Lower leg skin (tissue), 4 donors: ENCODE data around the gene ADORA2B. TPM values are rescaled to one million over a fixed set of nuclear protein-coding genes. Genes with fewer than 3 reads are reported as not detected.

Experiments
- DNase-seq, 2 donors: peaks; one replicate each; pipeline ENCODE4 v3.0.0-alpha.2; 2019; ENCODE audit warnings: low spot score in 2 of 2
- H3K4me3 ChIP-seq: fragments of 200-600 bp; sonication (generic); 2 replicates; pipeline ENCODE4 v1.5.1; 2017; ENCODE audit warnings: mild to moderate bottlenecking, low read depth; ENCODE audit not compliant: poor library complexity, severe bottlenecking
- POLR2A ChIP-seq, 2 donors: fragments of 450-650 bp; IDR thresholded peaks; one replicate each; pipeline ENCODE4 v1.6.1; 2016 to 2017; ENCODE audit warnings: antibody characterized with exemption in 2 of 2, mild to moderate bottlenecking in 1 of 2, moderate library complexity in 1 of 2
- WGBS, 2 donors: methylation state at CpG; one replicate each; pipeline ENCODE4 v1.1.5; 2018; 5-methylcytosine and 5-hydroxymethylcytosine counted together
- intact Hi-C: fragments of 100-400 bp; cut with DNase I; formaldehyde crosslinking; loops from one replicate; pipeline ENCODE4 v1.15.0; 2023; ENCODE audit warnings: low total_unique reads
- total RNA-seq, 4 donors: library from RNA; depleted of rRNA; stranded (reverse); fragments of >200 nt; gene quantifications; one replicate each; pipeline ENCODE4 v1.1.0, GENCODE V29; 2016
- TF ChIP-seq, protein P1 (sequence below), 3 donors: fragments of 450-650 bp; IDR thresholded peaks; one replicate each; pipeline ENCODE4 v1.5.1; 2016; ENCODE audit warnings: antibody characterized with exemption in 3 of 3, mild to moderate bottlenecking in 3 of 3, moderate library complexity in 2 of 3

The ADORA2B gene
- total RNA-seq, 4 donors from 2014 or later = 21.2 to 37.0 (median 29.8) TPM

DNA sequence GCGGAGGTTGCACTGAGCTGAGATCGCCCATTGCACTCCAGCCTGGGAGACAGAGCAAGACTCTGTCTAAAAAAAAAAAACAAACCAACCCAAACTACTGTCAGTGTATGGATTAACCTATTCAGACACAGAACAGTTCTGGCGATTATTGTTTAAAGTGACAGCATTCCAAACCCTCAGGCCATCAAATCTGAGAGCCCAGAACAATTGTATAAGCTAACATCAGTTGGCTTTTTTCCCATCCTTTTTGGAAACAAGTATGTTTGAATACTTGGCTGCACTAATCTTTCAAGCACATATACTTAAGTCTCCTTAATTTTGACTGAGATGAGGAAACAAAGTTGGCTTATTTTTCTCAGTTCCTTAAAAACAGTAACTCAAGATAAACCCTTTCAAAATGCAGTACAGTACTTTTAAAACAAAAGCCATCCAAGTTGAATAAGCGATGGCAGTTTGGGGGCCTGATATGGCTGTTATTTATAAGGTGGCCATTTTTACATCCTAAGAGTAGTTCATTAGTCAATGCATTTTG is 53.2 kb downstream of the ADORA2B start:
- intact Hi-C loops = no loop called here
- no peak for DNase-seq
- TF ChIP-seq, protein P1, sequence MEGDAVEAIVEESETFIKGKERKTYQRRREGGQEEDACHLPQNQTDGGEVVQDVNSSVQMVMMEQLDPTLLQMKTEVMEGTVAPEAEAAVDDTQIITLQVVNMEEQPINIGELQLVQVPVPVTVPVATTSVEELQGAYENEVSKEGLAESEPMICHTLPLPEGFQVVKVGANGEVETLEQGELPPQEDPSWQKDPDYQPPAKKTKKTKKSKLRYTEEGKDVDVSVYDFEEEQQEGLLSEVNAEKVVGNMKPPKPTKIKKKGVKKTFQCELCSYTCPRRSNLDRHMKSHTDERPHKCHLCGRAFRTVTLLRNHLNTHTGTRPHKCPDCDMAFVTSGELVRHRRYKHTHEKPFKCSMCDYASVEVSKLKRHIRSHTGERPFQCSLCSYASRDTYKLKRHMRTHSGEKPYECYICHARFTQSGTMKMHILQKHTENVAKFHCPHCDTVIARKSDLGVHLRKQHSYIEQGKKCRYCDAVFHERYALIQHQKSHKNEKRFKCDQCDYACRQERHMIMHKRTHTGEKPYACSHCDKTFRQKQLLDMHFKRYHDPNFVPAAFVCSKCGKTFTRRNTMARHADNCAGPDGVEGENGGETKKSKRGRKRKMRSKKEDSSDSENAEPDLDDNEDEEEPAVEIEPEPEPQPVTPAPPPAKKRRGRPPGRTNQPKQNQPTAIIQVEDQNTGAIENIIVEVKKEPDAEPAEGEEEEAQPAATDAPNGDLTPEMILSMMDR (IDR thresholded peaks at IDR 0.05) = no peak
- TF ChIP-seq POLR2A (IDR thresholded peaks at IDR 0.05) = no peak
- WGBS, 2 donors = 73 to 80% methylated on average over 4 of the region's 4 CpGs
- no peak overlapping the region for H3K4me3 ChIP-seq

DNA sequence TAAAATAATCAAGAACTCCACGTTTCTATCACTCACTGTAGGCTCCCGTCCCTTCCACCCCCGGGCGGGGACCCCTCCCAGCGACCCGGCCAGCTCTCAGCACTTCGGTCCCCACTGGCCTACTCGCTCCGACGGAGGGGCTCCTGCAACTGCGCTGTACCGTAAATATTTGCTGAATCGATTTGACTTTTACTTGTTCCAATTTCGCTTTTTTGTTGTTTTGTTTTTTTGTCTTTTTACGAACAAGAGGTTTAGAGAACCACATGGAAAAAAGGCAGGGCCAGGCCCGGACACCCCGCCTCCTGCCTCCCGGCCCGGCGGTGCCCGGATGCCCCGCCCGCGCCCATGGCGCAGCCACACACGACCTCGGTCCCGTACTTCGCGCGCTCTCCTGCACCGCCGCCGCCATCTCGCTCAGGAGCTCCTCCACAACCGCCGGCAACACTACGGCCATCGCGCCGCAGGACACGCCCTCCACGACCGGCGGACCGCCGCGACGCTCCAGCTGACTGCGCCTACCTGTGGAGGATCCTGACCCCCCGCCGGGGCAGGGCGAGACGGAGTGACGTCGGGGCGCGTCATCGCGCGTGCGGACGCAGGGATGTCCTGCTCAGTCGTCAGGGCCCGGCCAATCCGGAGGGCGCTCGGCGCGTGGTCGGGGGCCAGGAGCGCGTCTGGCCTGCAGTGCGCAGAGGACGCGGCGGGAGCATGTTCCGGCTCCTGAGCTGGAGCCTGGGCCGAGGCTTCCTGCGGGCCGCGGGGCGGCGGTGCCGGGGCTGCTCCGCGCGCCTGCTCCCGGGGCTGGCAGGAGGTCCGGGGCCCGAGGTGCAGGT is 54.4 kb downstream of the ADORA2B start, which contains the start of the genes TTC19 and ZSWIM7:
TTC19 (plus strand) TSS at position 684 of the 833 bp plus-strand sequence; CDS start at position 709, 25 bp downstream.
ZSWIM7 (minus strand) TSS at position 564 of the 833 bp plus-strand sequence; CDS start at position 454, 110 bp downstream.
- peak; percentile 94 to 99 for DNase-seq
- WGBS, 2 donors = 0% methylated on average over 40 to 64 of the region's 91 CpGs
- intact Hi-C loops = no loop called here
- H3K4me3 ChIP-seq = peak within 1 kb of the TSS; percentile 62
- TF ChIP-seq, protein P1 (IDR thresholded peaks at IDR 0.05) = no peak
- TF ChIP-seq POLR2A (IDR thresholded peaks at IDR 0.05) = peak in 1 of 2 donors; percentile 74

DNA sequence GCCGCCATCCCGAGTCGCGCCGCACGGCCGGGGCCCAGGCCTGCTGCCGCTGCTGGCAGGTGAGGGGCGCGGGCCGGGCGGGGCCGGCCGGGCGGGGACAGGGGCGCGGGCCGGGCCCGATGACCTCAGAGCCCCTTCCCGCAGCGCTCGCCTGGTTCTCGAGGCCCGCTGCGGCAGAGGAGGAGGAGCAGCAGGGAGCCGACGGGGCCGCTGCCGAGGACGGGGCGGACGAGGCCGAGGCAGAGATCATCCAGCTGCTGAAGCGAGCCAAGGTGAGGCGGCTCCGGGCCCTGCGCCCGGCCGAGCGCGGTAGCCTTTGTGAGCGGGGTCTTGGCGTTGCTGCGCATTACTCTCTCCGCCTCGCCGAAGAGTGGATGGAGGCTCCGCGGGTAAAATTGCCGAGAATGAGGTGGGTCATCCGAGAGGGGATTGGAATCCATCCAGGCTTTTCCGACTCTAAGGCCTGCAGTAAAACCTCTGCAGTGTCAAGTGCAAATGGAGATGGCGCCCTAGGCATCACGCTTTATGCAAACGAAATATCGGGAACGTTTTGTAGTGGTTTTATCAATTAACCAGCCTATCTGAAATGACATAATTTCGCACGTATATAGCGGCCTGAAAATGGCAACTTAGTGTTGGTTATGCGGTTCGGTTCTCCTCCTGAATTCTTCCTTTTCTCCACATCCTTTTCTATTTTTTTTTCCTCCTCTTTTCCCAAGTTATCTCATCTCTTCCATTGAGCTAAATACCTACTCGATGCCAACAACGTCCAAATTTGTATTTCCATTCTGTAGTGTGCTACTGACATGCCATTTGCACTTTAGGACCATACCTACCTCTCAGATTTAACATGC is 55.3 kb downstream of the ADORA2B start:
- WGBS, 2 donors = 2 to 3% methylated on average over 29 to 41 of the region's 64 CpGs
- TF ChIP-seq POLR2A (IDR thresholded peaks at IDR 0.05) = no peak
- TF ChIP-seq, protein P1 (IDR thresholded peaks at IDR 0.05) = no peak
- intact Hi-C loops = no loop called here
- DNase-seq = peak in 1 of 2 donors; percentile 24
- H3K4me3 ChIP-seq = peak overlapping the region; percentile 62

DNA sequence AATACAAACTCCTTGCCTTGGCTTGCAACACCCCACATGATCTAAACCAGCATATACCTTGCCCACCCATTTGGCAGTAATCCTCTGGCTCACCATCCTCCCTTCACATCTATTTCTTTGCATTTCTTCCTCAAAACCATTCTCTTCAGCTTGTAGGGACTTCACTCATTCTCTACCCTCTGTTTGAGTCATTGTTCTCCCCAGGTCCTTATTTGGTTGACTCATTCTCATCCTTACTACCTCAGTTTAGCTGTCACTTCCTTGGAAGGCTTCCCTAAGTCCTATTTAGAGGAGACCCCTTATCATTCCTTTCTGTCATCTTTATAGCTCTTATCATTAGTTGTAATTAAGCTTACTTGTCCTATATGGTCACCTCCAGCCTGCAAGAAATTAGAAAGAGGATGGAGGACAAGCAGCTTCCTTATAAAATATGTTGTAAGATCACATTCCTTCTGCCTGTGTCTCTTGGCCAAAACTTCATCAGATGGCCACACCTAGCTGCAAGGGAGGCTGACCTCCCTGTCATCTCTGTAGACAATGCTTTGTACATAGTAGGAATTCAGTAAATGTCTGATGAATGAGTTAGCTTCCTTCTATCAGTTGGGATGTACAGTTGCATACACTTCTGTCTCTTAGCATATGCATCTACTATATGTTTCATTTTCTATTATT is 56.4 kb downstream of the ADORA2B start:
- TF ChIP-seq, protein P1 (IDR thresholded peaks at IDR 0.05) = no peak
- TF ChIP-seq POLR2A (IDR thresholded peaks at IDR 0.05) = no peak
- no peak for DNase-seq
- no peak overlapping the region for H3K4me3 ChIP-seq
- intact Hi-C loops = no loop called here

DNA sequence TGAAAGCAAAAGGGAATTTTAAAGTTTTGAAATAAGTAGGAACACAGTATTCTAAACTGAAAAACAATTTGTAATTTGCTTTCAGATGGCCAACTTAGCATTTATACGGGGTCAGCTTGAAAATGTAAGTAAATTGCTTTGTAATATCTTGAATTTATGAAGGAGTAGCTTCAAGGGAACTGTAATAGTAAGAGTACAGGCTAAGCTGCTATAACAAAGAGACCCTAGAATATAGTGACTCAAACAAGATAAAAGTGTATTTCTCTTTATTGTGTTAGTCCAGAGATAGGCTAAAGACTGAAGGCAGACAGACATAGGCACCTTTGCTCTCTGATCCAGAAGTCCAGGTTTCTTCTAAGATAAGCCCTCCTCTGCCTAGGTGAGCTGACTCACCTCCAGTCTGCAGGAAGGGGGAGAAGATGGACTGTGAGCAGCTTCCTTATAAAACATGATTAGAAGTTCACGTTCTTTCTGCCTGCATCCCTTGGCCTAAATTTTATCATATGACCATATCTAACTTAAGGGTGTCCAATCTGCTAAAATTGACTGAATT is 57.9 kb downstream of the ADORA2B start:
- intact Hi-C loops = no loop called here
- H3K4me3 ChIP-seq = no peak overlapping the region
- WGBS, 2 donors = 86 to 96% methylated on average over 2 of the region's 2 CpGs
- DNase-seq = no peak
- TF ChIP-seq, protein P1 (IDR thresholded peaks at IDR 0.05) = no peak
- TF ChIP-seq POLR2A (IDR thresholded peaks at IDR 0.05) = no peak
